Fibroblast of villous mesenchyme (primary cell): ENCODE results near the gene LAPTM4A. TPM values are rescaled to one million over a fixed set of nuclear protein-coding genes. Genes with fewer than 3 reads are reported as not detected.
A peak's percentile ranks its signal among the peaks of the same experiment; 100 is the strongest.

Experiments
- DNase-seq: peaks from one replicate; pipeline ENCODE4 v3.0.0-alpha.2; 2010; ENCODE audit warnings: low read depth
- H3K4me3 ChIP-seq: 2 replicates; pipeline ENCODE4 v1.5.1; 2011; ENCODE audit warnings: low read depth, mild to moderate bottlenecking, low read length
- CTCF ChIP-seq: IDR thresholded peaks from 2 replicates; pipeline ENCODE4 v1.5.1; 2012; ENCODE audit warnings: low read depth, mild to moderate bottlenecking, low read length; ENCODE audit not compliant: insufficient read depth
- total RNA-seq: library from RNA; depleted of rRNA; stranded (reverse); fragments of >200 nt; gene quantifications from 2 replicates; pipeline ENCODE4 v1.2.3, GENCODE V29; 2012

LAPTM4A gene
- total RNA-seq = 101 and 146 TPM in 2 replicates

GRCh38 chr2:20051532-20052228 is at the start of gene LAPTM4A:
LAPTM4A (minus strand) TSS chr2:20051628; CDS start chr2:20051520, 108 bp downstream.
- peak within 1 kb of the TSS; percentile 97 for H3K4me3 ChIP-seq
- DNase-seq = peak; percentile 100
- TF ChIP-seq CTCF = no peak

- DNase-seq = no peak
- TF ChIP-seq CTCF = no peak
- H3K4me3 ChIP-seq = no peak overlapping the region
These were observed 49.3 kb upstream of the LAPTM4A start for GRCh38 chr2:20100711-20101110.

GRCh38 chr2:20099780-20100179 is 48.4 kb upstream of the LAPTM4A start:
- no peak for DNase-seq
- H3K4me3 ChIP-seq = no peak overlapping the region
- no peak for TF ChIP-seq CTCF

- no peak overlapping the region for H3K4me3 ChIP-seq
- peak; percentile 90 for DNase-seq
- TF ChIP-seq CTCF = peak; percentile 92
These were observed 46.7 kb upstream of the LAPTM4A start for GRCh38 chr2:20097889-20098714.

- no peak for DNase-seq
- no peak for TF ChIP-seq CTCF
- H3K4me3 ChIP-seq = no peak overlapping the region
These were observed 44.0 kb upstream of the LAPTM4A start for GRCh38 chr2:20095469-20095868.

DNA sequence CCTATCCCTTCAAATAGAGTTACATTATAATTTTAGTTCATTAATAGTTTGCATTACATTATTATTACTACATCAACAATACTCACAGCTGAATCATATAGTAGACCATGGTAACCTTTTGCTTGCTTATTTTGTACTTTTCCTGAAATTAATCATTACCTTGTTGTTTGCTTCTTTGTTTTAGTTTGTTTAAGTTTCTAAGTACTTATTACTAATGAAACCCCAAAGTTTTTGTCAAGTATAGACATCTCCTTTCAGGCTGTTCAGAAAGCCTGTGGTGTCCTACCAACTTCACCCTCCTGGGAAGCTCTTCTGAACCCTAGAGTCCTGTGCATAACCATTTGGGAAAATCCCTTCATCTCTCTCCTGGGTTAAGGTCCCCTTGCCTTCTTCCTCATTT is 43.5 kb upstream of the LAPTM4A start:
- DNase-seq = no peak
- no peak overlapping the region for H3K4me3 ChIP-seq
- TF ChIP-seq CTCF = no peak
